Liver (tissue), 3 donors: ENCODE results near the gene RYR1.

Source experiments
- ATF3 ChIP-seq: IDR thresholded peaks from 2 replicates; pipeline ENCODE4 v1.6.1; 2016; ENCODE audit warnings: antibody characterized with exemption
- CTCF ChIP-seq: fragments of 150-350 bp; IDR thresholded peaks from 2 replicates; pipeline ENCODE4 v1.5.1; 2017; ENCODE audit warnings: improper control_type of control experiment, low read depth, low read length; ENCODE audit not compliant: missing input control
- EGR1 ChIP-seq, 2 donors: IDR thresholded peaks; 2 replicates each; pipeline ENCODE4 v1.6.1; 2016 to 2018; ENCODE audit warnings: antibody characterized with exemption in 2 of 2, low read depth in 2 of 2
- HNF4A ChIP-seq, 2 donors: conservative IDR thresholded peaks; 2 replicates each; pipeline ENCODE4 v1.6.1; 2016; ENCODE audit warnings: antibody characterized with exemption in 2 of 2, mild to moderate bottlenecking in 2 of 2
- HNF4G ChIP-seq: IDR thresholded peaks from 2 replicates; pipeline ENCODE4 v1.6.1; 2016; ENCODE audit warnings: antibody characterized with exemption
- MAX ChIP-seq: IDR thresholded peaks from 2 replicates; pipeline ENCODE4 v1.6.1; 2016; ENCODE audit warnings: antibody characterized with exemption
- RAD21 ChIP-seq, 2 donors: IDR thresholded peaks; 2 replicates each; pipeline ENCODE4 v1.6.1; 2016; ENCODE audit warnings: antibody characterized with exemption in 2 of 2, mild to moderate bottlenecking in 2 of 2
- REST ChIP-seq: IDR thresholded peaks from 2 replicates; pipeline ENCODE4 v1.6.1; 2016; ENCODE audit warnings: antibody characterized with exemption, mild to moderate bottlenecking
- RXRA ChIP-seq, 2 donors: IDR thresholded peaks; 2 replicates each; pipeline ENCODE4 v1.6.1; 2017 to 2018; ENCODE audit warnings: antibody characterized with exemption in 2 of 2, mild to moderate bottlenecking in 1 of 2
- SP1 ChIP-seq: IDR thresholded peaks from 2 replicates; pipeline ENCODE4 v1.6.1; 2018; ENCODE audit warnings: antibody characterized with exemption, mild to moderate bottlenecking
- TAF1 ChIP-seq: conservative IDR thresholded peaks from 2 replicates; pipeline ENCODE4 v1.6.1; 2016; ENCODE audit warnings: antibody characterized with exemption, mild to moderate bottlenecking
- YY1 ChIP-seq: IDR thresholded peaks from 2 replicates; pipeline ENCODE4 v1.6.1; 2016; ENCODE audit warnings: antibody characterized with exemption, mild to moderate bottlenecking
- ZBTB33 ChIP-seq: IDR thresholded peaks from 2 replicates; pipeline ENCODE4 v1.6.1; 2016; ENCODE audit warnings: antibody characterized with exemption
- donor health status: healthy.
- donor health status: healthy.

GRCh38 chr19:38486731-38487336 lies 53.3 kb downstream of the RYR1 start:
- no peak for TF ChIP-seq REST
- TF ChIP-seq HNF4G: no peak
- TF ChIP-seq MAX: no peak
- TF ChIP-seq CTCF: no peak
- no peak for TF ChIP-seq TAF1
- TF ChIP-seq ATF3: no peak
- TF ChIP-seq RAD21 (IDR thresholded peaks at IDR 0.05): no peak
- no peak for TF ChIP-seq SP1
- no peak for TF ChIP-seq EGR1 (IDR thresholded peaks at IDR 0.05; ENCODE audit: low read depth in 2 of 2)
- TF ChIP-seq YY1: no peak
- no peak for TF ChIP-seq ZBTB33
- no peak for TF ChIP-seq HNF4A (conservative IDR thresholded peaks at IDR 0.05)
- TF ChIP-seq RXRA (IDR thresholded peaks at IDR 0.05): no peak
